Progenitor cell of endocrine pancreas (in vitro differentiated cells): ENCODE data around the gene TMBIM1. TPM values are rescaled to one million over a fixed set of nuclear protein-coding genes. Genes with fewer than 3 reads are reported as not detected.

Source experiments
- DNase-seq: peaks from one replicate; pipeline ENCODE4 v3.0.0; 2021; ENCODE audit warnings: low spot score; ENCODE audit not compliant: unreplicated experiment
- H3K27ac Mint-ChIP-seq: 2 replicates; pipeline ENCODE4 v1.8.0; 2021; ENCODE audit warnings: mild to moderate bottlenecking, moderate library complexity, mixed read lengths
- H3K27me3 Mint-ChIP-seq: 2 replicates; pipeline ENCODE4 v1.8.0; 2021; ENCODE audit warnings: mixed read lengths
- H3K36me3 Mint-ChIP-seq: 2 replicates; pipeline ENCODE4 v1.8.0; 2022; ENCODE audit warnings: mixed read lengths; ENCODE audit not compliant: insufficient read depth
- H3K4me1 Mint-ChIP-seq: 2 replicates; pipeline ENCODE4 v1.8.0; 2021; ENCODE audit warnings: low read depth, mixed read lengths
- H3K4me3 Mint-ChIP-seq: 2 replicates; pipeline ENCODE4 v1.8.0; 2021; ENCODE audit warnings: low read depth, mild to moderate bottlenecking, moderate library complexity, mixed read lengths
- H3K9me3 Mint-ChIP-seq: 2 replicates; pipeline ENCODE4 v1.8.0; 2021; ENCODE audit warnings: low read depth, mixed read lengths
- CTCF ChIP-seq: fragments of 200-600 bp; sonication (generic); IDR thresholded peaks from one replicate; pipeline ENCODE4 v1.5.0; 2021; ENCODE audit warnings: antibody characterized with exemption, mild to moderate bottlenecking; ENCODE audit not compliant: unreplicated experiment
- total RNA-seq: library from RNA; stranded (reverse); gene quantifications from 2 replicates; pipeline ENCODE4 v1.2.1, GENCODE V29; 2021

TMBIM1 gene
- total RNA-seq, 1 donor from 2014 or later, result 131 TPM

GRCh38 chr2:218244204-218244603 lies 48.1 kb downstream of the TMBIM1 start:
- TF ChIP-seq CTCF, result no peak
- DNase-seq, result no peak
- peaks cover 29% of the 10 kb centered on the region for H3K36me3 Mint-ChIP-seq
- H3K4me1 Mint-ChIP-seq, result no peaks in the 10 kb centered on the region
- H3K4me3 Mint-ChIP-seq, result no peak overlapping the region
- H3K27me3 Mint-ChIP-seq, result no peaks in the 10 kb centered on the region
- no peak overlapping the region for H3K27ac Mint-ChIP-seq
- H3K9me3 Mint-ChIP-seq, result no peaks in the 10 kb centered on the region

- H3K27me3 Mint-ChIP-seq, result no peaks in the 10 kb centered on the region
- no peak overlapping the region for H3K27ac Mint-ChIP-seq
- H3K9me3 Mint-ChIP-seq, result no peaks in the 10 kb centered on the region
- H3K4me3 Mint-ChIP-seq, result no peak overlapping the region
- peaks cover 11% of the 10 kb centered on the region for H3K4me1 Mint-ChIP-seq
- TF ChIP-seq CTCF, result no peak
- H3K36me3 Mint-ChIP-seq, result peaks cover 37% of the 10 kb centered on the region
- DNase-seq, result no peak
These were observed 53.4 kb downstream of the TMBIM1 start for GRCh38 chr2:218238887-218239286.

- no peak overlapping the region for H3K4me3 Mint-ChIP-seq
- TF ChIP-seq CTCF, result no peak
- H3K27ac Mint-ChIP-seq, result no peak overlapping the region
- no peaks in the 10 kb centered on the region for H3K27me3 Mint-ChIP-seq
- no peaks in the 10 kb centered on the region for H3K9me3 Mint-ChIP-seq
- H3K36me3 Mint-ChIP-seq, result peaks cover 35% of the 10 kb centered on the region
- no peak for DNase-seq
- peaks cover 16% of the 10 kb centered on the region for H3K4me1 Mint-ChIP-seq
These were observed 55.5 kb downstream of the TMBIM1 start for GRCh38 chr2:218236829-218237228.

GRCh38 chr2:218235017-218235416 lies 57.3 kb downstream of the TMBIM1 start:
- no peak for DNase-seq
- Mint-ChIP-seq H3K9me3 (no peaks in the 10 kb centered on the region), H3K27me3 (no peaks in the 10 kb centered on the region), H3K36me3 (peaks cover 42% of the 10 kb centered on the region), H3K4me1 (peaks cover 22% of the 10 kb centered on the region), H3K4me3 (no peak overlapping the region), H3K27ac (peak overlapping the region; percentile 74)
- no peak for TF ChIP-seq CTCF

- Mint-ChIP-seq H3K4me3 (no peak overlapping the region), H3K27me3 (no peaks in the 10 kb centered on the region), H3K9me3 (no peaks in the 10 kb centered on the region), H3K4me1 (peaks cover 22% of the 10 kb centered on the region), H3K36me3 (peaks cover 42% of the 10 kb centered on the region), H3K27ac (peak overlapping the region; percentile 46)
- TF ChIP-seq CTCF, result no peak
- DNase-seq, result no peak
These were observed 57.8 kb downstream of the TMBIM1 start for GRCh38 chr2:218234521-218234920.
